GM20431 (cell line): ENCODE results near the gene GAS6.
"Not testable (repeated sequence)": the region's sequence is repeated elsewhere in the genome, so short reads cannot be mapped to it uniquely, and the experiment has no call there.

Source experiments
- in situ Hi-C: fragments of 300-500 bp; cut with MseI, MboI; formaldehyde crosslinking; loops from one replicate; pipeline ENCODE4 v1.15.0; 2020; ENCODE audit warnings: low sequenced_read_pairs; ENCODE audit not compliant: unreplicated experiment

The GAS6 gene

GRCh38 chr13:113874579-113875428 is 10.9 kb upstream of the GAS6 start:
- in situ Hi-C loops, result no loop called here

- in situ Hi-C loops, result no loop called here
These were observed 10.3 kb upstream of the GAS6 start for GRCh38 chr13:113874177-113874576.

- in situ Hi-C loops, result no loop called here
These were observed 5.4 kb upstream of the GAS6 start for GRCh38 chr13:113869263-113869662.

DNA sequence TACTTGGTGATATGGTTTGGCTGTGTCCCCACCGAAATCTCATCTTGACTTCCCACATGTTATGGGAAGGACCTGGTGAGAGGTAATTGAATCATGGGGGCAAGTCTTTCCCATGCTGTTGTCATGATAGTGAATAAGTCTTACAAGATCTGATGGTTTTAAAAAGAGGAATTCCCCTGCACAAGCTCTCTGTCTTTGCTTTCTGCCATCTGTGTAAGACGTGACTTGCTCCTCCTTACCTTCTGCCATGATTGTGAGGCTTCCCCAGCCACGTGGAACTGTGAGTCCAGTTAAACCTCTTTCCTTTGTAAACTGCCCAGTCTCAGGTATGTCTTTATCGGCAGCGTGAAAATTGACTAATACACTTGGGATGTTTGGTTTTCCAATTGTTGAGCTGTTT is 4.0 kb upstream of the GAS6 start:
- in situ Hi-C loops, result not testable (repeated sequence)

DNA sequence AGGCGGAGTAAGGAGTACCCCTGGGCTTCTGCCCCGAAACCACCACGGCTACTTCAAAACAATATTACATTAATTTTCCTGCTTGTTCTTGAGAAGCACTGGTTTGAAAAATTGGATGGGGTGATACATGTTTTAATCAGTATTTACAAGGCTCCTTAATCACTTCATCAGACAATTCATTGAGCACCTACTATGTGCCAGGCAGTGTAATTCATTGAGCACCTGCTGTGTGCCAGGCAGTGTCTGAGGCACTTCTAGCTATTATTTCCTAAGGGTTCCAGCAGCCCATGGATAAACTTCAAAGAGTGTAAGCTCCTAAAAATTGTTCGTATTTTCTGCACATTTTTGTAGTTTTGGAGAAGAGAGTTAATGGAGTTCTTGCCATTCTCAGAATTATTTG is 1.6 kb upstream of the GAS6 start:
- in situ Hi-C loops, result no loop called here

GRCh38 chr13:113864273-113864890 is 506 bp upstream of the GAS6 start:
- in situ Hi-C loops, result no loop called here

GRCh38 chr13:113862931-113863523 is 849 bp downstream of the GAS6 start:
- in situ Hi-C loops, result no loop called here

DNA sequence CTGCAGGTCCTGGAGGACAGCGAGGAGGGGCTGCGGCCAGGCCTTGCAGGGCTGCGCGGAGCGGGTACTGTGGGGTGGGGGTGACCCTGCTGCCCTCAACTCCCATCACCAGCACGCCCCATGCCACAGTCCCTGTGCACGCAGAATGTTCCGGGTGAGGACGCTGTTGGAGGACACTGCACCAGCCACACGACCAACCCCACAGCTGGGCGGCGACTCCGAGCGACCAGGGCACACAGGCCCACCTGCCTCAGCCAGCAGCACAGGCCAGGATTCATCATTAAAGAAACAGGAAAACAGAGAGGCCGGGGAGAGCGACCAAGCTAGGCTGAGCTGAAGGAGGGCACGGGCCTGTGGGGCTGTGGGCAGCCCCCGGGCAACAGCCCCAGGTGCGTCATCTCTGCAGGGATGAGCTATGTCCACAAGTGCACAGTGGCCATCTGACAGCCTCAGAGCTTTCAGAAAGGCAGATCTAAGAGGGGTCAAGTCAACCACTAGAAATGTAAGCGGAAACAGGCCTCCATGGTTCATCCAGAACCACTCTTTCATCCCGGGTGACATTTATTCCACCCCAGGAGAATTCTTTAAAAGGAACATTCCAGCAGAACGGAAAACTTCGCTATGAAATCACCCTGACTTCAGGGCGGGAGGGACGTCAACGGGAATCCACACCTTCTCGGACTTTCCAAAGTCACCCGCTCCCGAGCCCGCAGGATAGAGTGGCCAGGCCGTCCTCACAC is 1.5 kb downstream of the GAS6 start:
- in situ Hi-C loops, result no loop called here

GRCh38 chr13:113861433-113862030 is 2.3 kb downstream of the GAS6 start:
- in situ Hi-C loops, result no loop called here

GRCh38 chr13:113860665-113861432 is 3.0 kb downstream of the GAS6 start:
- in situ Hi-C loops, result no loop called here

GRCh38 chr13:113860051-113860664 is 3.7 kb downstream of the GAS6 start:
- in situ Hi-C loops, result no loop called here

DNA sequence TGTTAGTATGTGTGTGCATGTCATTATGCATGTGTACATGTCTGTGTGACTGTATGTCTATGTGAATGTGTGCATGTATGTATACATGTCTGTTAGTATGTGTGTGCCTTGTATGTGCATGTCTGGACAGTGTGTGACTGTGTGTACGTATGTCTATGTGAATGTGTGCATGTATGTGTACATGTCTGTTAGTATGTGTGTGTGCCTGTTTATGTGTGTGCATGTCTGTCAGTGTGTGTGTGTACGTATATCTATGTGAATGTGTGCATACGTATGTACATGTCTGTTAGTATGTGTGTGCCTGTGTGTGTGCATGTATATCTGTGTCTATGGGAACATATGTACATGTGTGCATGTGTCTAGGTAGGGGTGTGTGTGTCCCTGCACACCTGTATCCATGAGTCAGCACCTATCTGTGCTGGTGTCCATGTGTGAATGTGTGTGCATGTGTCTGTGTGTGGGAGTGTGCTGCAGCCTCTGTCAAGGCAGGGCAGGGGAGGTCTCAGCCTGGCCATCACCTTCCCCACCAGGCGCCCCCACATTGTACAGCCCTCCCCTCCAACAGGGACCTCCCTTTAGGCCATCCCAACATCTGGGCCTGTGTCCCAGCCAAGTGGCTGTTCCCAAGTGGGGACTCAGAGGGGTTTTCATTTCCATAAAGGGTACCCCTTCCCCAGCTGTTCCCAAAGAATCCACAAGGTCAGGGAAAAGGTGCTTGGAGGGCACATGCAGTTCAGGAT is 4.4 kb downstream of the GAS6 start:
- in situ Hi-C loops, result no loop called here

- in situ Hi-C loops, result no loop called here
These were observed 6.2 kb downstream of the GAS6 start for GRCh38 chr13:113857531-113858195.

GRCh38 chr13:113856716-113857065 is 7.2 kb downstream of the GAS6 start:
- in situ Hi-C loops, result no loop called here

DNA sequence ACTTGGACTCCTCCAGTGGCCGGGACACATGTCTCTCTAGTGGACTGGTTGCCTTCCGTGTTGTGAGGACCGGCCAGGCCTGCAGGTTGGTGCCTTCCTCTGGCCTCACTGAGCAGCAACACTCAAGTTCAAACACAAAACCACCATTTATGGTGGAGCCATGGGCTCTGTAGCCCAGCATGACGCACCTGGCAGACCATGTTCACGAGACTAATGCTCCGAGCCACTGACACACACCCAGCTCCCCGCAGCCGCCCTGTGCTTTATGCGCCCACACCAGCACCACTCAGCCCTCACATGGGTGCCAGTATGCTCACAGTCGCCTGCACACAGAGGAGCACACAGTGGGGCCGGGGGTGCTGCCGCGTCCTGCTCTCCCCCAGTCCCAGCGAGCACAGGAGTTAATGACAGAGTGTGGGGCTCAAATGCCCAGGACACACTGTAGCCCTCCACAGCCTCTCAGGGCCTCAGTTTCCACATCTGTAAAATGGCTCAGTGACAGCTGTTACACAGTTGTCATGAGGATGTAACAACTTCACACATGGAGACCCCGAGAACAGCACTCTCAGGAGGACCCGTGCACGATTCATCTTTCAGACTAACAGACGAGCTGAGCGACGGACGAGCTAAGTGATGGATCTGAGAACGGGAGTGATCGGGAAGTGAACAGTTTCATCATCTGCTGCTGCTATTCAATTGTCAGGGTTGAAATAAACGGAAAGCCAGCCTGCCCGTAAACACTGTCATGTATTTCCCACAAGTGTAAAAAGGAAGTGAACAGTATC is 7.8 kb downstream of the GAS6 start:
- in situ Hi-C loops, result no loop called here

DNA sequence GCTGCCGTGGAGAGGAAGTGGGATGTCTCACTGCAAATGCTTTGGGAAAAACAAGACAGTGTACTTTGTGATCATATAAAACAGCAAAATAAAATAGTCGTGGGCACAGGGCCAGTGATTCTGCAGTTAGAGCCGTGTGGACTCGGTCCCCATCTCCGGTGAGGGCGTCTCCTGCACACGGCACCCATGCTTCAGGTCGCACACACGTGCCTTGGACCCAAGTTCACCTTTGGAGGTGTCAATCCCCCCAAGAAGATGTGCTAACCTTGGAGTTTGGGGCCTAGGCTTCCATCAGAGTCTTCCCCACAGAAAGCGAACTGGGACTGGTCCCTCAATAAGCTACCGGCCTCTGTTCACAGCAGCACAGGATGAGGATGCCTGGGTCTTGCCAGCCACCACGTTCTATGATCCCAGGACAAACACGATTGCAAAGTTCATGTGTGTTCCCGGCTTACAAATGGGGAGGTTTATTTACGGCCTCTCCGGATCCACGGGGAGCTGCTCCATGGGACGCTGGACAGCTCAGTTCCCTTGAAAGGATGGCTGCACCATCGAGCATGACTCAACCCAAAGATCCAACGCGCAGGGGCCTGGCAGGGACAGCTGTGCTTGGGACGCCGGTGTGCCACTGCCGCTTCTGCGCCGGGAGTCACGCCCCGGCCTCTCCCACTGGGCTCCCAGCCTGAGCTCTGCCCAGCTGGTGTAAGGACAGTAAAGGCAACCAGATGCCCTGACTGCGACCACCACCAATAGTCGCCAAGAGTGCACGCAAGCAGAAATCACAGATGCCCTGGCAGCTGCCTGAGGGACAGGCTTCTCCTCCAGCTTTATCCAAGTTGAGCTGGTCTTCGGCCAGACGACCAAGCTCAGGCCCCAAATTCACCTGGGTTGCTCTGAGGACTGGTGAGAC is 8.6 kb downstream of the GAS6 start:
- in situ Hi-C loops, result no loop called here
